ENCODE results near the gene RPS6KA5. TPM values are rescaled to one million over a fixed set of nuclear protein-coding genes. Genes with fewer than 3 reads are reported as not detected.

Gene RPS6KA5
- total RNA-seq, 1 donor from 2014 or later: 8.0 TPM

GRCh38 chr14:90938615-90939014 is 121.8 kb downstream of the RPS6KA5 start:
- TF ChIP-seq CTCF (IDR thresholded peaks at IDR 0.05): no peak
- Histone ChIP-seq H3K36me3 (no peaks in the 10 kb centered on the region), H3K9me3 (peaks cover 13% of the 10 kb centered on the region), H3K27ac (no peak overlapping the region), H3K4me1 (no peaks in the 10 kb centered on the region), H3K27me3 (no peaks in the 10 kb centered on the region), H3K4me3 (no peak overlapping the region)
- intact Hi-C loops (cut with DNase I): no loop called here
- no peak for DNase-seq
- ATAC-seq: no peak

- H3K4me1 ChIP-seq: no peaks in the 10 kb centered on the region
- H3K9me3 ChIP-seq: peaks cover 13% of the 10 kb centered on the region
- intact Hi-C loops (cut with DNase I): no loop called here
- no peak overlapping the region for H3K27ac ChIP-seq
- H3K27me3 ChIP-seq: no peaks in the 10 kb centered on the region
- ATAC-seq (no peak), DNase-seq (no peak)
- no peak for TF ChIP-seq CTCF (IDR thresholded peaks at IDR 0.05)
- H3K4me3 ChIP-seq: no peak overlapping the region
- H3K36me3 ChIP-seq: no peaks in the 10 kb centered on the region
Observed at GRCh38 chr14:90936757-90937440, 123.5 kb downstream of the RPS6KA5 start.

GRCh38 chr14:90924621-90925340 is 135.7 kb downstream of the RPS6KA5 start:
- intact Hi-C loops (cut with DNase I): no loop called here
- Histone ChIP-seq H3K27me3 (no peaks in the 10 kb centered on the region), H3K36me3 (no peaks in the 10 kb centered on the region), H3K27ac (no peak overlapping the region), H3K9me3 (no peaks in the 10 kb centered on the region), H3K4me1 (no peaks in the 10 kb centered on the region), H3K4me3 (no peak overlapping the region)
- DNase-seq (no peak), ATAC-seq (no peak)
- no peak for TF ChIP-seq CTCF (IDR thresholded peaks at IDR 0.05)

GRCh38 chr14:90922141-90922540 is 138.3 kb downstream of the RPS6KA5 start:
- TF ChIP-seq CTCF (IDR thresholded peaks at IDR 0.05): no peak
- H3K4me1 ChIP-seq: no peaks in the 10 kb centered on the region
- H3K27ac ChIP-seq: no peak overlapping the region
- no peaks in the 10 kb centered on the region for H3K36me3 ChIP-seq
- ATAC-seq (no peak), DNase-seq (no peak)
- intact Hi-C loops (cut with DNase I): no loop called here
- no peaks in the 10 kb centered on the region for H3K27me3 ChIP-seq
- H3K9me3 ChIP-seq: no peaks in the 10 kb centered on the region
- H3K4me3 ChIP-seq: no peak overlapping the region

- TF ChIP-seq CTCF (IDR thresholded peaks at IDR 0.05): no peak
- no peak for DNase-seq
- no peak overlapping the region for H3K27ac ChIP-seq
- intact Hi-C loops (cut with DNase I): no loop called here
- H3K36me3 ChIP-seq: no peaks in the 10 kb centered on the region
- H3K9me3 ChIP-seq: no peaks in the 10 kb centered on the region
- H3K27me3 ChIP-seq: no peaks in the 10 kb centered on the region
- no peaks in the 10 kb centered on the region for H3K4me1 ChIP-seq
- H3K4me3 ChIP-seq: no peak overlapping the region
- no peak for ATAC-seq
Observed at GRCh38 chr14:90911121-90911520, 149.3 kb downstream of the RPS6KA5 start.
